IMR-90 (cell line): ENCODE data around the gene PDE4B.

ENCODE experiments used
- CEBPB ChIP-seq: IDR thresholded peaks from 2 replicates; pipeline ENCODE4 v1.6.1; 2012; ENCODE audit warnings: low read depth, low read length, improper control_type of control experiment
- CTCF ChIP-seq: conservative IDR thresholded peaks from 2 replicates; pipeline ENCODE4 v1.5.1; 2012; ENCODE audit warnings: mild to moderate bottlenecking, low read depth, low read length, improper control_type of control experiment
- ELK1 ChIP-seq: fragments of 150-350 bp; IDR thresholded peaks from 2 replicates; pipeline ENCODE4 v1.6.1; 2016; ENCODE audit warnings: low read depth, mild to moderate bottlenecking, low read length, moderate library complexity, borderline replicate concordance
- FOS ChIP-seq: fragments of 150-350 bp; IDR thresholded peaks from 2 replicates; pipeline ENCODE4 v1.6.1; 2016; ENCODE audit warnings: low read depth, low read length
- MAZ ChIP-seq: IDR thresholded peaks from 2 replicates; pipeline ENCODE4 v1.6.1; 2012; ENCODE audit warnings: low read depth, mild to moderate bottlenecking, low read length, improper control_type of control experiment, moderate library complexity, borderline replicate concordance
- MXI1 ChIP-seq: IDR thresholded peaks from 2 replicates; pipeline ENCODE4 v1.6.1; 2012; ENCODE audit warnings: low read depth, mild to moderate bottlenecking, low read length, moderate library complexity, borderline replicate concordance
- POLR2A ChIP-seq: IDR thresholded peaks from 2 replicates; pipeline ENCODE4 v1.6.1; 2012; ENCODE audit warnings: mild to moderate bottlenecking, low read depth, low read length
- RAD21 ChIP-seq: IDR thresholded peaks from 2 replicates; pipeline ENCODE4 v1.6.1; 2012; ENCODE audit warnings: low read length, improper control_type of control experiment
- RCOR1 ChIP-seq: IDR thresholded peaks from 2 replicates; pipeline ENCODE4 v1.6.1; 2012; ENCODE audit warnings: mild to moderate bottlenecking, low read length, improper control_type of control experiment; ENCODE audit not compliant: insufficient replicate concordance
- SMC3 ChIP-seq: fragments of 150-350 bp; IDR thresholded peaks from 2 replicates; pipeline ENCODE4 v1.6.1; 2016; ENCODE audit warnings: low read depth, mild to moderate bottlenecking, antibody characterized with exemption, low read length, moderate library complexity
- USF2 ChIP-seq: fragments of 150-350 bp; IDR thresholded peaks from 2 replicates; pipeline ENCODE4 v1.6.1; 2017; ENCODE audit warnings: mild to moderate bottlenecking, antibody characterized with exemption, low read length, low read depth

GRCh38 chr1:66231681-66232463 is 439.2 kb downstream of the PDE4B start:
- TF ChIP-seq CTCF (no peak), CEBPB (no peak), POLR2A (no peak), FOS (no peak), RAD21 (no peak), MXI1 (no peak), USF2 (no peak), RCOR1 (no peak), ELK1 (no peak), SMC3 (no peak), MAZ (no peak)
